GM12801 (cell line): ENCODE data around the gene ATP11C.

ENCODE experiments used
- CTCF ChIP-seq: IDR thresholded peaks from one replicate; pipeline ENCODE4 v1.5.1; 2011; ENCODE audit warnings: control low read depth; ENCODE audit not compliant: insufficient read length; ENCODE audit errors: extremely low read depth

The ATP11C gene

GRCh38 chrX:139811942-139812629, 120.8 kb downstream of the ATP11C start:
- no peak for TF ChIP-seq CTCF

GRCh38 chrX:139804482-139804881, 128.4 kb downstream of the ATP11C start:
- no peak for TF ChIP-seq CTCF

GRCh38 chrX:139803224-139803623, 129.6 kb downstream of the ATP11C start:
- no peak for TF ChIP-seq CTCF

GRCh38 chrX:139802048-139802447, 130.8 kb downstream of the ATP11C start:
- TF ChIP-seq CTCF = no peak

GRCh38 chrX:139801397-139801813, 131.4 kb downstream of the ATP11C start:
- TF ChIP-seq CTCF = no peak

- no peak for TF ChIP-seq CTCF
These were observed 134.2 kb downstream of the ATP11C start for GRCh38 chrX:139798701-139799100.

GRCh38 chrX:139795196-139795595, 137.7 kb downstream of the ATP11C start:
- TF ChIP-seq CTCF = no peak

GRCh38 chrX:139787601-139788000, 145.3 kb downstream of the ATP11C start:
- TF ChIP-seq CTCF = no peak
